GM10266 (cell line): ENCODE measurements around the gene TNRC6C.

Experiments
- DNase-seq: peaks from one replicate; pipeline ENCODE4 v3.0.0; 2012; ENCODE audit errors: extremely low spot score
- TF ChIP-seq, protein P1 (sequence below): IDR thresholded peaks from 2 replicates; pipeline ENCODE4 v1.5.1; 2012; ENCODE audit warnings: mild to moderate bottlenecking, low read depth; ENCODE audit not compliant: control insufficient read depth, insufficient read depth; ENCODE audit errors: missing control alignments

The TNRC6C gene

DNA sequence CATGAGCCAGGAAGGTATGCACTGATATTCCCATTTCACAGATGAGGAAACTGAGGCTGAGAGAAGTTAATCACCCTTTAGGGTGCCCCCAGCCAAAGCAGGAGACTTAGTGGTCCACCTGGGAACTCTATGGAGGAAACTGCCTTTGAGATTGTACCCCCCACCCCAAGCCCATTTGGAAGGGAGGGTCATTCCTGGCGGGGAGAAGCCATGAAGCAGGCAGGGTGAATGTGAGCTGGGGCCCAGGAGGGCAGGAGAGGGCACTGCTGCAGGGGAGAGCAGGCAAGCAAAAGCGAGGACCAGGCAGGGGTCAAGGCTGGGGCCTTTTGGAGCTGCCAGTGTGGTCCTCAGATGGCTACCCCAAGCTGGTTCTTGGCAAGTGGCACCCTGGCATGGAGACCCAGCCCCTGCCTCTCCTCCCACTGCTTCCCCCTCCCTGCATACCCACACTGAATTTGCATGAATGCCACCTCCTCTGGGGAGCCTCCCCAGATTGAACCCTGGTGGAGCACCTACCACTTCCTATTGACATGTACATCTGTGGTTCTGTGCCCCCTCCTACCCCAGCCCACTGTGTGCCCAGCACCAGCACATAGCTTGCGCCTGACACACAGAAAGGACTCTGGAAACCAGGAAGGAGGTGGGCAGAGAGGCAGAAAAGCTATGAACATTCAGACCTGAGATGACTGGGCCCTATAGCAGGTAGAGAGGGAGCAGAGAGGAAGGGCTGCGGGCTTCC is 171.0 kb downstream of the TNRC6C start:
- TF ChIP-seq, protein P1, sequence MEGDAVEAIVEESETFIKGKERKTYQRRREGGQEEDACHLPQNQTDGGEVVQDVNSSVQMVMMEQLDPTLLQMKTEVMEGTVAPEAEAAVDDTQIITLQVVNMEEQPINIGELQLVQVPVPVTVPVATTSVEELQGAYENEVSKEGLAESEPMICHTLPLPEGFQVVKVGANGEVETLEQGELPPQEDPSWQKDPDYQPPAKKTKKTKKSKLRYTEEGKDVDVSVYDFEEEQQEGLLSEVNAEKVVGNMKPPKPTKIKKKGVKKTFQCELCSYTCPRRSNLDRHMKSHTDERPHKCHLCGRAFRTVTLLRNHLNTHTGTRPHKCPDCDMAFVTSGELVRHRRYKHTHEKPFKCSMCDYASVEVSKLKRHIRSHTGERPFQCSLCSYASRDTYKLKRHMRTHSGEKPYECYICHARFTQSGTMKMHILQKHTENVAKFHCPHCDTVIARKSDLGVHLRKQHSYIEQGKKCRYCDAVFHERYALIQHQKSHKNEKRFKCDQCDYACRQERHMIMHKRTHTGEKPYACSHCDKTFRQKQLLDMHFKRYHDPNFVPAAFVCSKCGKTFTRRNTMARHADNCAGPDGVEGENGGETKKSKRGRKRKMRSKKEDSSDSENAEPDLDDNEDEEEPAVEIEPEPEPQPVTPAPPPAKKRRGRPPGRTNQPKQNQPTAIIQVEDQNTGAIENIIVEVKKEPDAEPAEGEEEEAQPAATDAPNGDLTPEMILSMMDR = no peak
- DNase-seq = no peak

DNA sequence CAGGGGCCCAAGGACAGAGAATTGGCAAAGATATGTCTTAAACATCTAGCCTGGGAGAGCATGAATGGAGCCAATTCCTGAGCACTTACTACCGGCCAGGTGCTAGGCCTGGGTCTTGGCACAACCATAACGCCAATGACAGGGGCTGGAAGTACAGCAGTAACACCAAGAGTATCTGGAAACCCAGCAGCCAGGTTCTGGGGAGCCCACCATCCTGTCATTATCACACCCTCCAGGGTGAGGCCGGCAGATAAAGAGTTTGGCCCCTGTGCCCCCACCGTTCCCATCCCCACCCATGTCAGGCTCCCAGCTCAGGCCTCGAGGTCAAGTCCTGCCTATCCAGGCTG is 171.6 kb downstream of the TNRC6C start:
- TF ChIP-seq, protein P1 = no peak
- no peak for DNase-seq

DNA sequence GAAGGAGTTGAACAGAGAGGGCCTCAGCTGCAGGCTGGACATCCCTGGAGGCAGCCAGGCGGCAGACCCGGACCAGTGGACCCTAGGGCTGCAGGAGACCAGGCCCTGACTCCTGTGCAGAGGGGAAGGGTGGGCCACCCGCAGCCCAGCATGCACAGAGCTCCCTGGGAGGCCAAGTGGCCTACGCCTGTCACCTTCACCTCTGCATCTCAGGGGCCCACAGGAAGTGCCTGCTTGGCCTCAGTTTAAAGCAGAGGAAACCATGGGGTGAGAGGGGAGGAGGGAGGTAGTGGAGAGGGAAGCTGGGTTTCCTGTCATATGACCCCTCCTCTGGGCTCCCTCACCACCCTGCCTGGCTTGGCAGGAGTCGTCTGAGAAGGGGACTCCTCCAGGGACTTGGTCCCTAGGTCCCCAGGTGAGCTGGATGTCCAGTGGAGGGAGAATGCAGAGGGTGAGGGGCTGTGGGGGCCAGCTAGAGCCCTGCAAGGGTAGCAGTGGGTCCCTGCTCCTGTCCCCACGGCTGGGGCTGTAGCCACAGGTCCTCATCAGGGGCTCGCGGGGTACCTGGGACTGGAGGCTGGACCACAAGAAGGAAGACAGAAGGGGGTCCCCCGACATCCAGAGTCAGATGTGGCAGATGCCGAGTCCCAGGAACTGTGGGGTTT is 172.1 kb downstream of the TNRC6C start, which contains the start of gene TMC8:
TSS of gene TMC8 (plus strand) at position 335 of the 665 bp plus-strand sequence. CDS start 818 bp downstream, outside the sequence.
- TF ChIP-seq, protein P1 = no peak
- DNase-seq = peak; percentile 84

DNA sequence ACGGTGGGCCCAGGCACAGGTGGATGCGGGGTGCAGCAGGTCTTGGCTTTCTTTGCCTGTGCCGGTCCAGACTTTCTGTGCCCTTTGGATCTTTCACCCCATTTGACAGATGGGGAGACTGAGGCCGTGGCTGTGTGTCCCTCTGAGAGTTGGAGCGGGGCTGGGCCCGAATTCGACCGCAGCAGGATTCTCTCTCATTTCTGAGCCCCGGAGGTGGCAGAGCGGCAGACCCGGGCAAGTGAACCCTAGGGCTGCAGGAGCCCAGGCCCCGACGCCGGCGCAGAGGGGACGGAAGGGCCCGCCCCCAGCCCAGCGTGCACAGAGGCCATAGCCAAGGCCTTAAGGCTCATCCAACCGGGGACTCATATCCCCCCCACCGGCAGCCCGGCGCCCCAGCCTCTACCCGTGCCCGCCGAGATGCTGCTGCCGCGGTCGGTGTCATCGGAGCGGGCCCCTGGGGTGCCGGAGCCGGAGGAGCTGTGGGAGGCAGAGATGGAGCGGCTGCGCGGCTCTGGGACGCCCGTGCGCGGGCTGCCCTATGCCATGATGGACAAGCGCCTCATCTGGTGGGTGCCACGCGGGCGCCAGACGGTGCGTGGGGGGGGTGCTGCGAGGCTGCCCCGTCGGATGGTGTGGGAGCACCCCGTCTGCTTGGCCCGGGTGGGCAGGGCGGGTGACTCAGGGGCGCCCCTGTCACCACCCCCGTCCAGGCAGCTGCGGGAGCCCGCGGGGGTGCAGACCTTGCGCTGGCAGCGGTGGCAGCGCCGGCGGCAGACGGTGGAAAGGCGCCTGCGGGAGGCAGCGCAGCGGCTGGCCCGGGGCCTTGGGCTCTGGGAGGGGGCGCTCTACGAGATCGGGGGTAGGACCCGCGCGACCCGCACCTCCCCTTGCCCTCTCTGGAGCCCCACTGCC is 172.9 kb downstream of the TNRC6C start:
- TF ChIP-seq, protein P1 = no peak
- peak; percentile 60 for DNase-seq

DNA sequence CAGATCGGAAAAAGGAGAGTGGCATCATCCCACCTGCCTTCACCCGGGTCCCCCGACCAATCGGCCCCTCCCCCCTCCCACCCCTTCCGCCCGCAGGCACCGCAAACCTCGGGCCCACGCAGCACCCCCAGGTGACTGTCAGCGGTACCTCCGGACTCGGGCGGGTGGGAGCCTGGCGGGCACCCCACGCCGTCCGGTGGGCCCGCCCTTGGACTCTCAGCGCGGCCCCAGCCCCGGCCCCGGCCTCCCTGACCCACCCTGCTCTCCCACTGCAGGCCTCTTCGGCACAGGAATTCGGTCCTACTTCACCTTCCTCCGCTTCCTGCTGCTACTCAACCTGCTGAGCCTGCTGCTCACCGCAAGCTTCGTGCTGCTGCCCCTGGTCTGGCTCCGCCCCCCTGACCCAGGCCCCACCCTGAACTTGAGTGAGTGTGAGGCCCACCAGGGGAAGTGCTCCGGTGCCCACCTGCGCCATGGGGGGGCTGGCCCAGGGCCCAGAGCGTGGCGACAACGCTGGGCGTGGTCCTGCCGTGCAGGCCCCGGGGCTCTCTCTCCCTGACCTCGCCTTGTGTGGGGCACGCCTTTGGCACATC is 173.7 kb downstream of the TNRC6C start:
- peak; percentile 76 for DNase-seq
- TF ChIP-seq, protein P1 = no peak

DNA sequence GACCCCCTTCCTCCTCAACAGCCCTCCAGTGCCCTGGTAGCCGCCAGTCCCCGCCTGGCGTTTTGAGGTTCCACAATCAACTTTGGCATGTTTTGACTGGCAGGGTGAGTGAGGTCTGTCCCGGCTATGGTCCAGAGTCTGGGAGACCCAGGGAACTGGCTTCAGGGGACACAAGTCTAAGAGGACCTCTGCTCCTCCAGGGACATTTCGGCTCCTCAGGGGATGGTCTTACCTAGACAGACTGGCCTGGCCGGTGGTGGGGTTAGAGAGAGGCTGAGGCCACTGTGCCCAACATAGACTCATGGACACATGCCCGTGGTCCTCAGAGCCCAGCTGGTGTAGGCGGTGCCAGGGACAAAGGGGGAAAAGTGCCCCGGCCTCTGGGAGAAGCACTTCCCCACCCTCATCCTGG is 174.3 kb downstream of the TNRC6C start:
- no peak for DNase-seq
- TF ChIP-seq, protein P1 = no peak
